ENCODE results near the gene SH2B2.

DNA sequence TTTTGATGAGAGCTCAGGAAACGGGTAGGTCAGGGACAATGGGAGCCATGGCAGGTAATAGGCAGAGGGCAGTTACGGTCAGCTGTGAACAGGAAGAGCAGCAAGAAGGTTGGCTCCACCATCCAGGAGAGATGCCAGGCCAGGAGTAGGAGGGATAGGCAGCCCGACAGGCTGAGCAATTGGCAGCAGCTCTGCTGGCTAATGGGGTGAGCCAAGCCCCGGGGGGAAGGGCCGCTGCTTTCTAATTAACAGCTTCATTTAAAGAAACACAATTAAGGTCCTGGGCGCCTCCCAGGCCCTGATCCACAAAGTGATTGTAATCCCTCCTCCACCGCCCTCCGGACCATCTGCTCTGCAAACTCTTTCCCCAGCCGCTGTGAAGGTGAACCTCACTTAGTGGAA, 23.7 kb downstream of the SH2B2 start:
- TF ChIP-seq, protein P1, sequence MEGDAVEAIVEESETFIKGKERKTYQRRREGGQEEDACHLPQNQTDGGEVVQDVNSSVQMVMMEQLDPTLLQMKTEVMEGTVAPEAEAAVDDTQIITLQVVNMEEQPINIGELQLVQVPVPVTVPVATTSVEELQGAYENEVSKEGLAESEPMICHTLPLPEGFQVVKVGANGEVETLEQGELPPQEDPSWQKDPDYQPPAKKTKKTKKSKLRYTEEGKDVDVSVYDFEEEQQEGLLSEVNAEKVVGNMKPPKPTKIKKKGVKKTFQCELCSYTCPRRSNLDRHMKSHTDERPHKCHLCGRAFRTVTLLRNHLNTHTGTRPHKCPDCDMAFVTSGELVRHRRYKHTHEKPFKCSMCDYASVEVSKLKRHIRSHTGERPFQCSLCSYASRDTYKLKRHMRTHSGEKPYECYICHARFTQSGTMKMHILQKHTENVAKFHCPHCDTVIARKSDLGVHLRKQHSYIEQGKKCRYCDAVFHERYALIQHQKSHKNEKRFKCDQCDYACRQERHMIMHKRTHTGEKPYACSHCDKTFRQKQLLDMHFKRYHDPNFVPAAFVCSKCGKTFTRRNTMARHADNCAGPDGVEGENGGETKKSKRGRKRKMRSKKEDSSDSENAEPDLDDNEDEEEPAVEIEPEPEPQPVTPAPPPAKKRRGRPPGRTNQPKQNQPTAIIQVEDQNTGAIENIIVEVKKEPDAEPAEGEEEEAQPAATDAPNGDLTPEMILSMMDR (IDR thresholded peaks at IDR 0.05; ENCODE audit: low read depth, low read length, missing input control): no peak
- TF ChIP-seq, protein P2, sequence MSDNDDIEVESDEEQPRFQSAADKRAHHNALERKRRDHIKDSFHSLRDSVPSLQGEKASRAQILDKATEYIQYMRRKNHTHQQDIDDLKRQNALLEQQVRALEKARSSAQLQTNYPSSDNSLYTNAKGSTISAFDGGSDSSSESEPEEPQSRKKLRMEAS (IDR thresholded peaks at IDR 0.05): no peak
- TF ChIP-seq SP1 (IDR thresholded peaks at IDR 0.05) (no peak), REST (IDR thresholded peaks at IDR 0.05) (no peak), JUND (IDR thresholded peaks at IDR 0.05) (no peak), RAD21 (IDR thresholded peaks at IDR 0.05) (no peak), YY1 (IDR thresholded peaks at IDR 0.05) (no peak)
- TF ChIP-seq, protein P3, sequence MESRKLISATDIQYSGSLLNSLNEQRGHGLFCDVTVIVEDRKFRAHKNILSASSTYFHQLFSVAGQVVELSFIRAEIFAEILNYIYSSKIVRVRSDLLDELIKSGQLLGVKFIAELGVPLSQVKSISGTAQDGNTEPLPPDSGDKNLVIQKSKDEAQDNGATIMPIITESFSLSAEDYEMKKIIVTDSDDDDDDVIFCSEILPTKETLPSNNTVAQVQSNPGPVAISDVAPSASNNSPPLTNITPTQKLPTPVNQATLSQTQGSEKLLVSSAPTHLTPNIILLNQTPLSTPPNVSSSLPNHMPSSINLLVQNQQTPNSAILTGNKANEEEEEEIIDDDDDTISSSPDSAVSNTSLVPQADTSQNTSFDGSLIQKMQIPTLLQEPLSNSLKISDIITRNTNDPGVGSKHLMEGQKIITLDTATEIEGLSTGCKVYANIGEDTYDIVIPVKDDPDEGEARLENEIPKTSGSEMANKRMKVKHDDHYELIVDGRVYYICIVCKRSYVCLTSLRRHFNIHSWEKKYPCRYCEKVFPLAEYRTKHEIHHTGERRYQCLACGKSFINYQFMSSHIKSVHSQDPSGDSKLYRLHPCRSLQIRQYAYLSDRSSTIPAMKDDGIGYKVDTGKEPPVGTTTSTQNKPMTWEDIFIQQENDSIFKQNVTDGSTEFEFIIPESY (IDR thresholded peaks at IDR 0.05): no peak
